PC-3 (cell line): Measurements from ENCODE around the gene CES2. TPM values are rescaled to one million over a fixed set of nuclear protein-coding genes. Genes with fewer than 3 reads are reported as not detected.

Experiments
- ATAC-seq: fragments of 200-7000 bp; cut with Tn5 transposase; 2 replicates; pipeline ENCODE4 v1.9.1; 2020; ENCODE audit warnings: mild to moderate bottlenecking, moderate library complexity
- BruUV-seq: library from RNA; stranded (reverse); fragments of 400-500 nt; replicated peaks from 2 replicates; lab custom pipeline; 2021; lab: Mats Ljungman, UMichigan
- CTCF ChIA-PET: fragments of 300-600 bp; sonication (Branson Sonifier 250); formaldehyde crosslinking; loops from one replicate; lab custom pipeline; 2022; ENCODE audit warnings: antibody characterized with exemption; lab: Charles Lee
- POLR2A ChIA-PET: fragments of 300-600 bp; sonication (Branson Sonifier 250); formaldehyde crosslinking; loops from one replicate; lab custom pipeline; 2022; ENCODE audit warnings: antibody characterized with exemption; ENCODE audit not compliant: unreplicated experiment; lab: Charles Lee
- DNase-seq: peaks from one replicate; pipeline ENCODE4 v3.0.0-alpha.2; 2015
- H2AFZ ChIP-seq: fragments of 300-600 bp; sonication (generic); 2 replicates; pipeline ENCODE4 v1.6.0; 2016; ENCODE audit warnings: antibody characterized with exemption, low read length
- H3F3A ChIP-seq: fragments of 300-600 bp; sonication (generic); one replicate; pipeline ENCODE4 v1.6.0; 2017; ENCODE audit warnings: antibody characterized with exemption, low read length, control low read depth, mild to moderate bottlenecking; ENCODE audit not compliant: unreplicated experiment
- H3K27ac ChIP-seq: fragments of 300-600 bp; sonication (generic); 2 replicates; pipeline ENCODE4 v1.5.1; 2016; ENCODE audit warnings: mild to moderate bottlenecking, low read length
- H3K27me3 ChIP-seq: fragments of 300-600 bp; sonication (generic); 2 replicates; pipeline ENCODE4 v1.6.1; 2016; ENCODE audit warnings: low read length, mixed read lengths
- H3K36me3 ChIP-seq: fragments of 300-600 bp; sonication (generic); 2 replicates; pipeline ENCODE4 v1.6.1; 2016; ENCODE audit warnings: low read depth, mixed run types, low read length, mixed read lengths
- H3K4me1 ChIP-seq: fragments of 300-600 bp; sonication (generic); 2 replicates; pipeline ENCODE4 v1.5.1; 2016; ENCODE audit warnings: low read length; ENCODE audit not compliant: insufficient read depth
- H3K4me2 ChIP-seq: fragments of 300-600 bp; sonication (generic); 2 replicates; pipeline ENCODE4 v1.6.0; 2016; ENCODE audit warnings: low read length
- H3K4me3 ChIP-seq: fragments of 300-600 bp; sonication (generic); 2 replicates; pipeline ENCODE4 v1.5.1; 2016; ENCODE audit warnings: mild to moderate bottlenecking, low read length, mixed read lengths
- H3K79me2 ChIP-seq: fragments of 300-600 bp; sonication (generic); 2 replicates; pipeline ENCODE4 v1.6.1; 2017; ENCODE audit warnings: low read length, mixed read lengths
- H3K9ac ChIP-seq: fragments of 300-600 bp; sonication (generic); 2 replicates; pipeline ENCODE4 v1.6.0; 2016; ENCODE audit warnings: mild to moderate bottlenecking, low read length
- H3K9me2 ChIP-seq: fragments of 300-600 bp; sonication (generic); replicated peaks from 2 replicates; pipeline ENCODE4 v1.6.1; 2016; ENCODE audit warnings: mixed run types, low read length, mixed read lengths
- H3K9me3 ChIP-seq: fragments of 300-600 bp; sonication (generic); 2 replicates; pipeline ENCODE4 v1.6.1; 2016; ENCODE audit warnings: low read length, mixed read lengths
- H4K20me1 ChIP-seq: fragments of 300-600 bp; sonication (generic); 2 replicates; pipeline ENCODE4 v1.6.1; 2016; ENCODE audit warnings: low read length, mixed read lengths
- EZH2 ChIP-seq: fragments of 300-600 bp; sonication (generic); IDR thresholded peaks from one replicate; pipeline ENCODE4 v1.6.1; 2017; ENCODE audit warnings: antibody characterized with exemption, mild to moderate bottlenecking, low read length; ENCODE audit not compliant: unreplicated experiment
- EZH2phosphoT487 ChIP-seq: fragments of 300-600 bp; sonication (generic); IDR thresholded peaks from 2 replicates; pipeline ENCODE4 v1.6.1; 2018; ENCODE audit warnings: mild to moderate bottlenecking, antibody characterized with exemption, low read length, borderline replicate concordance
- intact Hi-C: fragments of 100-400 bp; cut with micrococcal nuclease; formaldehyde crosslinking; loops from 2 replicates; pipeline ENCODE4 v1.9.0; 2023
- total RNA-seq: library from RNA; depleted of rRNA; stranded (reverse); fragments of >200 nt; gene quantifications from 2 replicates; pipeline ENCODE4 v1.2.3, GENCODE V29; 2014
- TF ChIP-seq, protein P1 (sequence below): fragments of 300-600 bp; sonication (generic); conservative IDR thresholded peaks from 2 replicates; pipeline ENCODE4 v1.5.1; 2017; ENCODE audit warnings: antibody characterized with exemption, low read depth, mild to moderate bottlenecking, low read length

CES2 gene
- total RNA-seq, 1 experiment from 2014 or later = 15.8 TPM

DNA sequence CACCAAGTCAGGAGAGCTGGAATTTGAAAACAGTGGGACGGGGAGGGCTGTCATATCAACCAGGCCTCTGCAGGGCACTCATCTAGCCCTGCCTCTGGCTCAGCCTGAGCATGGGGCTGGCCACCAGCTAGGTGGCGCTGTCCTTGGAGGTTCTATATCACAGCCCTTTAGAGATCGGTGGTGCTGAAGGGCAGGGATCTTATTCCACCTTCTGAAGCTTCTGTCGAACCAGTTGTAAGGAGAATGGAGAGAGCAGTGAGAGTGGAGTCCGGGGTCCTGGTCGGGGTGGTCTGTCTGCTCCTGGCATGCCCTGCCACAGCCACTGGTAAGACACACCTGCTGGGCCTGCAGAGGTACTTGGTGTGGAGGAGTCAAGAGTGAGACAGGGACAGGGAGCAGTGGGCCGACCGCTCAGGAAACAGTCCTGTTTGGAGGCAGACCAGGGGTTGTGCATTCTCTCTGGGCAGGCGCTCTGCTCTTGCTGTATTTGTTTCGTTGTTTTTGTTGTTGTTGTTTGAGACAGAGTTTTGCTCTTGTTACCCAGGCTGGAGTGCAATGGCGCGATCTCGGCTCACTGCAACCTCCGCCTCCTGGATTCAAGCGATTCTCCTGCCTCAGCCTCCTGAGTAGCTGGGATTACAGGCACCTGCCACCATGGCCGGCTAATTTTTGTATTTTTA is 25.9 kb downstream of the CES2 start, which contains the start of gene CES3:
Gene CES3 (plus strand): TSS at position 202 of the 680 bp plus-strand sequence. CDS start 42 bp downstream, at position 244.
- ATAC-seq (peak; percentile 97), DNase-seq (peak; percentile 73)
- Histone ChIP-seq H3F3A (no peaks in the 10 kb centered on the region), H3K4me1 (no peaks in the 10 kb centered on the region), H3K9ac (no peak within 1 kb of the TSS), H3K27ac (no peak within 1 kb of the TSS), H4K20me1 (no peaks in the 10 kb centered on the region), H3K4me3 (no peak within 1 kb of the TSS), H3K27me3 (no peaks in the 10 kb centered on the region), H2AFZ (peak within 1 kb of the TSS; percentile 78), H3K36me3 (no peaks in the 10 kb centered on the region), H3K4me2 (no peak within 1 kb of the TSS), H3K9me3 (no peaks in the 10 kb centered on the region), H3K79me2 (no peaks in the 10 kb centered on the region), H3K9me2 (no peaks in the 10 kb centered on the region)
- ChIA-PET POLR2A (no interaction called here), CTCF (interaction anchor here (0.6 kb wide), 1 partner anchor 10 kb away, joined by 3 read pairs; no protein-coding TSS in a partner anchor)
- no TSS peak for BruUV-seq
- TF ChIP-seq, protein P1, sequence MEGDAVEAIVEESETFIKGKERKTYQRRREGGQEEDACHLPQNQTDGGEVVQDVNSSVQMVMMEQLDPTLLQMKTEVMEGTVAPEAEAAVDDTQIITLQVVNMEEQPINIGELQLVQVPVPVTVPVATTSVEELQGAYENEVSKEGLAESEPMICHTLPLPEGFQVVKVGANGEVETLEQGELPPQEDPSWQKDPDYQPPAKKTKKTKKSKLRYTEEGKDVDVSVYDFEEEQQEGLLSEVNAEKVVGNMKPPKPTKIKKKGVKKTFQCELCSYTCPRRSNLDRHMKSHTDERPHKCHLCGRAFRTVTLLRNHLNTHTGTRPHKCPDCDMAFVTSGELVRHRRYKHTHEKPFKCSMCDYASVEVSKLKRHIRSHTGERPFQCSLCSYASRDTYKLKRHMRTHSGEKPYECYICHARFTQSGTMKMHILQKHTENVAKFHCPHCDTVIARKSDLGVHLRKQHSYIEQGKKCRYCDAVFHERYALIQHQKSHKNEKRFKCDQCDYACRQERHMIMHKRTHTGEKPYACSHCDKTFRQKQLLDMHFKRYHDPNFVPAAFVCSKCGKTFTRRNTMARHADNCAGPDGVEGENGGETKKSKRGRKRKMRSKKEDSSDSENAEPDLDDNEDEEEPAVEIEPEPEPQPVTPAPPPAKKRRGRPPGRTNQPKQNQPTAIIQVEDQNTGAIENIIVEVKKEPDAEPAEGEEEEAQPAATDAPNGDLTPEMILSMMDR = peak; percentile 85
- TF ChIP-seq EZH2phosphoT487 (no peak), EZH2 (no peak)
- intact Hi-C loops = no loop called here

DNA sequence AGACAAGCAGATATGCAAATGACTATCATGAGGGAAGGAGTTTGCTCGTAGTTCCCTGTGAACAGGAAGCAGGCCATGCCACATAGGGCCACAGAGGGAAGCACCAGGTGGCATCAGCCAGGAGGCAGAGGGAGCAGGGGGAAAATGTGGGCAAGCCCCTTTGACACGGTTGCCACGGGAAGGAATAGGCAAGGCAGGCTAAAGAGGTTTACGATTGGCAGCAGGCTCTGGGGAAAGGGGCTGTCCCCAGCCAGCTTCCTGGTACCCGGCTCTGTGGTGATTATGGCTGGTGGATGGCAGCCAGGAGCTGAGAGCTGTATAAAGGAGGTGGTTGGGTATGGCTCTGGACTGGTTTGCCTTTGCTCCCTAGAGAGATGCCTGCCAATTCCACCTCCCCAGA is 26.6 kb downstream of the CES2 start:
- Histone ChIP-seq H3K27me3 (no peaks in the 10 kb centered on the region), H3K9me2 (no peaks in the 10 kb centered on the region), H3K4me3 (no peak overlapping the region), H3K36me3 (no peaks in the 10 kb centered on the region), H4K20me1 (no peaks in the 10 kb centered on the region), H3K4me1 (no peaks in the 10 kb centered on the region), H3F3A (no peaks in the 10 kb centered on the region), H3K27ac (no peak overlapping the region), H2AFZ (no peak overlapping the region), H3K79me2 (no peaks in the 10 kb centered on the region), H3K9ac (no peak overlapping the region), H3K9me3 (no peaks in the 10 kb centered on the region), H3K4me2 (no peak overlapping the region)
- TF ChIP-seq EZH2phosphoT487 (no peak), EZH2 (no peak)
- TF ChIP-seq, protein P1 = no peak
- intact Hi-C loops = no loop called here
- ATAC-seq (no peak), DNase-seq (no peak)
- POLR2A ChIA-PET = no interaction called here
- BruUV-seq = no TSS peak
- CTCF ChIA-PET = no interaction called here

DNA sequence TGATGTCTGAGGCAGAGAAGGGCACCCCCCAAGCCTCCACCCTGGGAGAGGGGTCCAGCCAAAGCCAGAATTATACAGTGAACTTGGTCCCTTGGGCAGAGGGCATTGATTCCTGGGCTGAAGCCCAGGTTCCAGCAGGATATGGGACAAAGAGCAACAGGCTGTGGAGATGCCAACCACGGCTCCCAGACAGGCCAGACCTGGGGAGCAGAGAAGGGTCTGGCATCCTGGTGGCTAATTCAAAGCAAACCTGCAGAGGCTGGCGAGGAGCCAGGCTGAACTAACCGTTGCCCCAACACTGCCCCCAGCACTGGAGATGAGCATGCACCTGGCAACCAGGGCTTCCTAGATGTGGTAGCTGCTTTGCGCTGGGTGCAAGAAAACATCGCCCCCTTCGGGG is 28.7 kb downstream of the CES2 start:
- Histone ChIP-seq H3K9ac (no peak overlapping the region), H3K4me1 (no peaks in the 10 kb centered on the region), H3K27ac (no peak overlapping the region), H2AFZ (no peak overlapping the region), H3K79me2 (no peaks in the 10 kb centered on the region), H3K9me3 (no peaks in the 10 kb centered on the region), H3K9me2 (no peaks in the 10 kb centered on the region), H3K27me3 (no peaks in the 10 kb centered on the region), H4K20me1 (no peaks in the 10 kb centered on the region), H3K4me3 (no peak overlapping the region), H3K4me2 (no peak overlapping the region), H3F3A (no peaks in the 10 kb centered on the region), H3K36me3 (no peaks in the 10 kb centered on the region)
- intact Hi-C loops = no loop called here
- CTCF ChIA-PET = no interaction called here
- TF ChIP-seq, protein P1 = no peak
- TF ChIP-seq EZH2 (no peak), EZH2phosphoT487 (no peak)
- POLR2A ChIA-PET = no interaction called here
- BruUV-seq = no TSS peak
- ATAC-seq (no peak), DNase-seq (no peak)
